Measurements from ENCODE around the gene HMGB4. TPM values are rescaled to one million over a fixed set of nuclear protein-coding genes. Genes with fewer than 3 reads are reported as not detected.

The HMGB4 gene
- total RNA-seq, 1 donor from 2014 or later: not detected

- no peak for TF ChIP-seq CTCF (conservative IDR thresholded peaks at IDR 0.05)
- DNase-seq (ENCODE audit: extremely low spot score, unreplicated experiment): no peak
- H3K4me3 Mint-ChIP-seq: no peak overlapping the region
- H3K27ac Mint-ChIP-seq: no peak overlapping the region
- no peaks in the 10 kb centered on the region for H3K4me1 Mint-ChIP-seq (ENCODE audit: unreplicated experiment)
- no peaks in the 10 kb centered on the region for H3K9me3 Mint-ChIP-seq
- no peaks in the 10 kb centered on the region for H3K36me3 Mint-ChIP-seq
- peaks cover 16% of the 10 kb centered on the region for H3K27me3 Mint-ChIP-seq
Measured at GRCh38 chr1:33819913-33820311, 44.0 kb upstream of the HMGB4 start.

GRCh38 chr1:33820804-33821203 lies 43.1 kb upstream of the HMGB4 start:
- Mint-ChIP-seq H3K27me3 (peaks cover 13% of the 10 kb centered on the region), H3K4me3 (no peak overlapping the region), H3K36me3 (no peaks in the 10 kb centered on the region), H3K4me1 (ENCODE audit: unreplicated experiment) (no peaks in the 10 kb centered on the region), H3K9me3 (no peaks in the 10 kb centered on the region), H3K27ac (no peak overlapping the region)
- DNase-seq (ENCODE audit: extremely low spot score, unreplicated experiment): no peak
- TF ChIP-seq CTCF (conservative IDR thresholded peaks at IDR 0.05): no peak

GRCh38 chr1:33821291-33821690 lies 42.6 kb upstream of the HMGB4 start:
- DNase-seq (ENCODE audit: extremely low spot score, unreplicated experiment): no peak
- no peaks in the 10 kb centered on the region for H3K4me1 Mint-ChIP-seq (ENCODE audit: unreplicated experiment)
- H3K4me3 Mint-ChIP-seq: no peak overlapping the region
- no peaks in the 10 kb centered on the region for H3K36me3 Mint-ChIP-seq
- H3K27me3 Mint-ChIP-seq: peaks cover 13% of the 10 kb centered on the region
- no peak overlapping the region for H3K27ac Mint-ChIP-seq
- no peak for TF ChIP-seq CTCF (conservative IDR thresholded peaks at IDR 0.05)
- no peaks in the 10 kb centered on the region for H3K9me3 Mint-ChIP-seq

- TF ChIP-seq CTCF (conservative IDR thresholded peaks at IDR 0.05): no peak
- H3K27ac Mint-ChIP-seq: no peak overlapping the region
- H3K9me3 Mint-ChIP-seq: no peaks in the 10 kb centered on the region
- no peaks in the 10 kb centered on the region for H3K36me3 Mint-ChIP-seq
- no peak for DNase-seq (ENCODE audit: extremely low spot score, unreplicated experiment)
- no peaks in the 10 kb centered on the region for H3K4me1 Mint-ChIP-seq (ENCODE audit: unreplicated experiment)
- H3K4me3 Mint-ChIP-seq: no peak overlapping the region
- H3K27me3 Mint-ChIP-seq: peaks cover 13% of the 10 kb centered on the region
Measured at GRCh38 chr1:33822396-33822795, 41.5 kb upstream of the HMGB4 start.

- H3K27me3 Mint-ChIP-seq: peaks cover 10% of the 10 kb centered on the region
- H3K27ac Mint-ChIP-seq: no peak overlapping the region
- H3K9me3 Mint-ChIP-seq: no peaks in the 10 kb centered on the region
- H3K36me3 Mint-ChIP-seq: no peaks in the 10 kb centered on the region
- DNase-seq (ENCODE audit: extremely low spot score, unreplicated experiment): no peak
- H3K4me1 Mint-ChIP-seq (ENCODE audit: unreplicated experiment): no peaks in the 10 kb centered on the region
- no peak for TF ChIP-seq CTCF (conservative IDR thresholded peaks at IDR 0.05)
- H3K4me3 Mint-ChIP-seq: no peak overlapping the region
Measured at GRCh38 chr1:33823401-33823800, 40.5 kb upstream of the HMGB4 start.

GRCh38 chr1:33823830-33824229 lies 40.0 kb upstream of the HMGB4 start:
- Mint-ChIP-seq H3K9me3 (peaks cover 2% of the 10 kb centered on the region), H3K27ac (no peak overlapping the region), H3K4me3 (no peak overlapping the region), H3K4me1 (ENCODE audit: unreplicated experiment) (no peaks in the 10 kb centered on the region), H3K36me3 (no peaks in the 10 kb centered on the region), H3K27me3 (peaks cover 10% of the 10 kb centered on the region)
- no peak for TF ChIP-seq CTCF (conservative IDR thresholded peaks at IDR 0.05)
- no peak for DNase-seq (ENCODE audit: extremely low spot score, unreplicated experiment)
